GM12801 (cell line): ENCODE measurements around the gene RAD54L2.

Source experiments
- CTCF ChIP-seq: IDR thresholded peaks from one replicate; pipeline ENCODE4 v1.5.1; 2011; ENCODE audit warnings: control low read depth; ENCODE audit not compliant: insufficient read length; ENCODE audit errors: extremely low read depth

Gene RAD54L2

DNA sequence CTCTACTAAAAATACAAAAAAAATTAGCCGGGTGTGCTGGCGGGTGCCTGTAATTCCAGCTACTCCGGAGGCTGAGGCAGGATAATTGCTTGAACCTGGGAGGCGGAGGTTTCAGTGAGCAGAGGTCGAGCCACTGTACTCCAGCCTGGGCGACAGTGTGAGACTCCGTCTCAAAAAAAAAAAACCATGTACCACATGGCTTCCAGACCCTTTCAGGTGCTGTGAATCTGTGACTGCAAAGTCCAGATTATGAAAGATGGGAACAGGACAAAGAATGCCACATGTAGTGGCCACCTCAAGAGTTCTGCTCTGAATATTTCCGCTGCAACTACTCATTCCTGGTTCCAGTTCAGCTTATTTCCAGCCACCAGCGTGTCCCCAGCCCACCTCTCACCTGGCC, 30.3 kb upstream of the RAD54L2 start:
- TF ChIP-seq CTCF = no peak

- no peak for TF ChIP-seq CTCF
These were observed 27.5 kb upstream of the RAD54L2 start for GRCh38 chr3:51510996-51511395.

DNA sequence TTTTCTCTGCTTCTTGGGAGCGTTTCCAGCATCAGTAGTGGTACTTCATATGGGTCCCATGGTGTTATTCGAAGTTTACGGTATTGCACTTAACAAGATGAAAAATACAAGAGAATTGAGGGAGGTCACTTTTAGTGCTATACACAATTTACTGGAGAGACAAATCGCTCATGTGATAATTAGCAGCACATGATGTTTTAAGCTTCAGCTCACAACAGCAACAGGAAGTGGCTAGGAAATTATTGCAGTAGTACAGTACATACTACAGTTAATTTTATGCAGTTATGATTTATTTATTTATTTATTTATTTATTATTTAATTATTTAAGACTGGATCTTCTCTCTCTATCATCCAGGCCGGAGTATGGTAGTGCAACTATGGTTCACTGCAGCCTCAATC, 24.3 kb upstream of the RAD54L2 start:
- no peak for TF ChIP-seq CTCF

DNA sequence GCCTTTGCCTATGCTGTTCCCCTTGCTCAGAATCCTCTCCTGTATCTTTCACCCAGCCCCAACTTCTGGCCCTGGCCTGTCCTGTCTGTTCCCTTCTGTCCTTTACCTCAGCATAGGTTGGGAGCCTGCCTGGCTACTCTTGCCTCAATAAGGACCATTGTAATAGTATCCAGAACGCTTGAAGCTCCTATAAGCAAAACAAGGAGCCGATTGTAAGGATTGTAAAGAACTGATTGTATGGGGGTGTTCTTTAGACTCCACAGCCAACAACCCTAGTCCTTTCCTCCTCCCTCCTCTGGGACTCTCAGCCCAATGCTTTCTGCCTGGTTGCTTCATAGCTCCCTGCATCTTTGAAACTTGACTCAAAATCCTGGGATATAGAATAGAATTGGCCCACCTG, 18.7 kb upstream of the RAD54L2 start:
- TF ChIP-seq CTCF = no peak

GRCh38 chr3:51522273-51522962, 16.1 kb upstream of the RAD54L2 start:
- no peak for TF ChIP-seq CTCF

GRCh38 chr3:51530485-51530884, 8.0 kb upstream of the RAD54L2 start:
- no peak for TF ChIP-seq CTCF

DNA sequence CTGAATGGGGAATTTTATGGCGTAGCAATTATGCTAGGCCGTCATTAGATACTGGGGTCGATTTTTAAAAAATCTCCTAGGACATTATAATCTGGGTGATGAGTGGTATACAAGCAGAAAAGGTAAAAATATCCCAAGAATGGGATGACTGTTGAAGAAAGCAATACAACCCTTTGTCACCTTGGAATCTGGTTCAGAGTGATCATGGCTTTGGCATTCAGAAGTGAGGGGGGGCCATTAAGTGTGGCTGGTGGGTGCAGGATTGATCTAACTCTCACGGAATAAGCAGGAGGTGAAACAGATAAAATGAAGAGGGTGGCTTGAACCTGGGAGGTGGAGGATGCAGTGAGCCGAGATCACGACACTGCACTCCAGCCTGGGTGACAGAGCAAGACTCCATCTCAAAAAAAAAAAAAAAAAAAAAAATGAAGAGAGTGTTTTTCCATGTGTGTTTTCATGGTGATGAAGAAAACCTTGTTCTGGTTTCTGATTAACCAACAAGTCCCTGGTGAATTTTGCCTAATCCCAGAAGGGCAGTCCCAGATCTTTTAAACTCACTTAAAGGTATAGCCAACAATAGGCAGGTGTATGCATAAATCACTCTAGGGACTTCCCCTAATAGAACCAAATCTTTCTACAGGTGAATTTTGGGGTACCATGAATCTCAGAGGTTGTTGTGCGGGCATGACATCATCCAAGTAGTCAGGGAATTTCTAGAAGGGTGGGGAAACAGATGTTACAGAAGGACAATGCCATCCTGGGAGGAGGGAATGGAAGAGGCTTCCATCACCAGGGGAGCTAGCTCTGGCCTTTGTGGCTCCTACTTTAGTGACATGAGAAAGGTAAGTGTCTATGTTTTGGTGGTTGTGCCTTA, 3.1 kb upstream of the RAD54L2 start:
- no peak for TF ChIP-seq CTCF
